ES-I3 (cell line): ENCODE measurements around the gene PMEPA1.

Source experiments
- H3K36me3 ChIP-seq: 2 replicates; pipeline ENCODE4 v1.6.1; 2013; ENCODE audit warnings: mild to moderate bottlenecking, low read length, control low read depth, moderate library complexity; ENCODE audit not compliant: insufficient read depth
- H3K4me1 ChIP-seq: 2 replicates; pipeline ENCODE4 v1.6.1; 2013; ENCODE audit warnings: mild to moderate bottlenecking, control low read depth, low read length; ENCODE audit not compliant: insufficient read depth
- H3K9ac ChIP-seq: 2 replicates; pipeline ENCODE4 v1.6.1; 2013; ENCODE audit warnings: low read depth, mild to moderate bottlenecking, low read length, moderate library complexity
- H3K9me3 ChIP-seq: 2 replicates; pipeline ENCODE4 v1.6.1; 2013; ENCODE audit warnings: mild to moderate bottlenecking, low read length, moderate library complexity; ENCODE audit not compliant: control insufficient read depth, insufficient read depth

PMEPA1 gene

GRCh38 chr20:57688295-57688694 is 21.5 kb downstream of the PMEPA1 start:
- peaks cover 40% of the 10 kb centered on the region for H3K4me1 ChIP-seq
- no peaks in the 10 kb centered on the region for H3K9me3 ChIP-seq
- no peak overlapping the region for H3K9ac ChIP-seq
- no peaks in the 10 kb centered on the region for H3K36me3 ChIP-seq

DNA sequence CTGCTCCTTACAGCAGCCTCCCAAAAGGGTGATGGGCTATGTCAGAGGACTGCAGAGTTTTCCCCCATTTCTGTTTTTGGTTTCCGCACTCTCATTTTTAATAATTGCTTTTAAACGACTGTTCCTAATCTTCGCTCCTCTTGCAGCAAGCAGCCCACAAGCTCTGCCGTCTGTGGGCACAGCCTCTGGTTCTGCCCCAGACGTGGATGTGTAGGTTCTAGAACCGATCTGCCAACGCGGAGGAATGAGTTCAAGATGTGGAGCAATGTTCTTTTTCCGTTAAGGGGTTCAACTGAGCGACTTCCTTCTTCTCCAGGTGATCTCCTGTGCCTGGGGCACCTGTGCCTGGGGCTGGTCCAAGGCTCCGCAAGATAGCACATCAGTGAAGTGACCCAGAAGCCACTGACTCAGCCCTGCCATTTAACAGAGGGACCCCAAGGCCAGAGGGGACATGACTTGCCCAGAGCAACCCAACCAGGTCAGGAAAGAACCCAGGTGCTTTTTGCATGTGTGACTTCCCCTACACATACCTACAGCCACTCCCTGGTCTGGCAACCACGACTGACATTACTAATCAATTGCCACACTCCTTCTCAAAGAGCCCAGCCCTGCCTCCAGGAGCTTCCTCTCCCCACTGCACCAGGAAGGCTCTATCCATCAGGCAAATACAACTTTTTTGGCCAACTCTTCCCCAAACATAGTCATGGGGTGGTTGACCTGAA is 22.7 kb downstream of the PMEPA1 start:
- Histone ChIP-seq H3K4me1 (peaks cover 40% of the 10 kb centered on the region), H3K9me3 (no peaks in the 10 kb centered on the region), H3K9ac (no peak overlapping the region), H3K36me3 (no peaks in the 10 kb centered on the region)

- H3K9me3 ChIP-seq, result no peaks in the 10 kb centered on the region
- H3K9ac ChIP-seq, result no peak overlapping the region
- peaks cover 39% of the 10 kb centered on the region for H3K4me1 ChIP-seq
- H3K36me3 ChIP-seq, result no peaks in the 10 kb centered on the region
Measured at GRCh38 chr20:57685146-57685758, 24.6 kb downstream of the PMEPA1 start.

GRCh38 chr20:57684808-57685140 is 25.0 kb downstream of the PMEPA1 start:
- Histone ChIP-seq H3K9ac (no peak overlapping the region), H3K9me3 (no peaks in the 10 kb centered on the region), H3K4me1 (peaks cover 40% of the 10 kb centered on the region), H3K36me3 (no peaks in the 10 kb centered on the region)

- Histone ChIP-seq H3K9ac (no peak overlapping the region), H3K9me3 (no peaks in the 10 kb centered on the region), H3K4me1 (peaks cover 40% of the 10 kb centered on the region), H3K36me3 (no peaks in the 10 kb centered on the region)
Measured at GRCh38 chr20:57683881-57684807, 25.7 kb downstream of the PMEPA1 start.

GRCh38 chr20:57683287-57683686 is 26.5 kb downstream of the PMEPA1 start:
- peaks cover 48% of the 10 kb centered on the region for H3K4me1 ChIP-seq
- no peak overlapping the region for H3K9ac ChIP-seq
- H3K36me3 ChIP-seq, result no peaks in the 10 kb centered on the region
- H3K9me3 ChIP-seq, result no peaks in the 10 kb centered on the region

DNA sequence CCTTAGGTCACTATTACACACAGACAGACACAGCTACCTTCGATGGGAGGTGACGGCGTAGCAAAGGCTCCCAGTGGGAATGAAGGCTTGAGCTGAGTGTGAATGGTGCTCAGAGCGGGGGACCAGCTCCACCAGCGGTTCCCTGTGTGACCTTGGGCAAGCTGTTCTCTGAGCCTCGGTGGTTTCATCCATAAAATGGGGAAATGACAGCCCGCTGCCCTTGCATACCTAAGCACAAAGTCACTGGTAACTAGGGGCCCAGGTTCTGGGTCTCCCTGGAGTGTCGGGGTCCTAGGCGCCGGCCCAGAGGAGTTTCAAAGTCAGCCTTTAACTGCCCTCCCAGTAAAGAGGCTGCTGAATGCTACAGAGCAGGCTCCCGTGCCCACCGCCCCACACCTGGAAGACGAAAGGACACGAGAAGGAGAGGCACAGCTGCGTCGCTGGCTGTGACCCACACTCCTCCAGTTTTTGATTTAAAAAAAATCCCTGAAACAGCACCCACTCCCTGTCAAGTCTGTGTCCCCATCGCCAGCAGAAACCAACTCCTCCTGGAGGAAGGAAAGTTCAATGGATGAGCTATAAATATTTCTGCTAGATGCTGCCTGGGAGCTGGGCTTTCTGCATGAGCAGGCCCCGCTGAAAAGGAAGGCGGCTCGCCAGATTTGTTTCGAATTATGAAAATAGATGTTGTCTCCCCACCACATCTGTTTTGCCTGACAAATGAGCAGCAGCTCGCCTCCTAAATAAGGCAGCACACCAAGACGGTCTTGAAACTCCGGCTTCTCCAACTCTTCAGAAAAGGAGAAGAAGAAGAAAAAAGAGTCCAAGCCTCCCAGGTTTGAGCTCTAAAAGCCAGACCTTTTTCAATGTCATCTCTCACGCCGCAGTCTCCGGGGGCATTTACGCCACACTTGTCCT is 27.4 kb downstream of the PMEPA1 start:
- Histone ChIP-seq H3K9ac (no peak overlapping the region), H3K9me3 (no peaks in the 10 kb centered on the region), H3K36me3 (no peaks in the 10 kb centered on the region), H3K4me1 (peaks cover 56% of the 10 kb centered on the region)

GRCh38 chr20:57680934-57681914 is 28.6 kb downstream of the PMEPA1 start:
- H3K36me3 ChIP-seq, result no peaks in the 10 kb centered on the region
- H3K4me1 ChIP-seq, result peaks cover 56% of the 10 kb centered on the region
- no peaks in the 10 kb centered on the region for H3K9me3 ChIP-seq
- H3K9ac ChIP-seq, result no peak overlapping the region

- peaks cover 46% of the 10 kb centered on the region for H3K4me1 ChIP-seq
- H3K9ac ChIP-seq, result no peak overlapping the region
Measured at GRCh38 chr20:57680131-57680716, 29.6 kb downstream of the PMEPA1 start.

GRCh38 chr20:57679113-57679512 is 30.7 kb downstream of the PMEPA1 start:
- H3K36me3 ChIP-seq, result no peaks in the 10 kb centered on the region
- no peaks in the 10 kb centered on the region for H3K9me3 ChIP-seq
- H3K9ac ChIP-seq, result no peak overlapping the region
- peaks cover 35% of the 10 kb centered on the region for H3K4me1 ChIP-seq

More at GRCh38 chr20:57680131-57680716, 29.6 kb downstream of the PMEPA1 start:
- Histone ChIP-seq H3K9me3 (no peaks in the 10 kb centered on the region), H3K36me3 (no peaks in the 10 kb centered on the region)

- H3K4me1 ChIP-seq, result peaks cover 29% of the 10 kb centered on the region
- no peaks in the 10 kb centered on the region for H3K36me3 ChIP-seq
- H3K9me3 ChIP-seq, result no peaks in the 10 kb centered on the region
- H3K9ac ChIP-seq, result no peak overlapping the region
Measured at GRCh38 chr20:57678340-57678739, 31.5 kb downstream of the PMEPA1 start.

- H3K4me1 ChIP-seq, result peaks cover 29% of the 10 kb centered on the region
- no peaks in the 10 kb centered on the region for H3K9me3 ChIP-seq
- H3K36me3 ChIP-seq, result no peaks in the 10 kb centered on the region
- no peak overlapping the region for H3K9ac ChIP-seq
Measured at GRCh38 chr20:57677584-57677982, 32.2 kb downstream of the PMEPA1 start.
